Measurements from ENCODE around the gene ATP6V0A1. TPM values are rescaled to one million over a fixed set of nuclear protein-coding genes. Genes with fewer than 3 reads are reported as not detected.

Gene ATP6V0A1
- total RNA-seq, 4 donors from 2014 or later: 102 to 194 (median 142) TPM

DNA sequence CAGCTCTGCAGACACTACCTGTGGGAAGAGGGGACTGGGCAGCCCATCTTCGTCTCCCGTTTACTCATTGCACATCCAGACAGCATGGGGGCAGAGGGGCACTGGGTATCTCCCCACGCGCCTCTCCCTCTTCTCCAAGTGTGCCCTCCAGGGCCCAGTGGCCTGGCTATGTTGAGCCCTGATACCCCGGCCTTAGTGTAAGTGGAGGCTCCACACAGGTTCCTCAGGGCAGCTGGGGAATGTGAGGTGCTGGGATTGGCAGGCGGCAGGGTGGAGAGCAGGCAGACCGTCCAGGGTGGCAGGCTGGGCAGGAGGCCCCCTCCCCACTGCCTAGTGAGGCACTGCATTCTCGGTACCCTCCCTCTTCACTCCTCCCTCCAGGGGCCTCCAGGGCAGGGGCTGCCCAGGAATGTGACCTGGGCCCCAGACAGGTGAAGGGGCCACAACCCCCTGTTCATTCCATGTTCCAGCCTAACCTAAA lies 64.2 kb downstream of the ATP6V0A1 start:
- 90% methylated on average over 8 of the region's 8 CpGs for WGBS

DNA sequence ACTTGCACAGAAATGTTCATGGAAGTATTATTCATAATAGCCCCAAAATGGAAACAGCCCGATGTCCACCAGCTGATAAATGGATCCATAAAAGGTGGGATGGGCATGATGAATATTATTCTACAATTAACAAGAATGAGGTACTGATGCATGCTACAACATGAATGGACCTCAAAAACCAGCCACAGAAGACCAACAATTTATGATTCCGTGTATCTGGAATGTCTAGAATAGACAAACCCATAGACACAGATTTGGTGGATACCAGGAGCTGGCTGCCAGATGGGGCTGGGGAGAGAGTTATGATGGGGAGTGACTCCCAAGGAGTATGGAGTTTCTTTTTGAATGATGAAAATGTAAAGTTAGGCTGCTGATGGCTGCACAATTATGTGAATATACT lies 66.5 kb downstream of the ATP6V0A1 start:
- 56% methylated on average over 2 of the region's 2 CpGs for WGBS
- no peak overlapping the region for H3K27ac ChIP-seq
- no peak for DNase-seq (ENCODE audit: low spot score in 2 of 2)
- H3K9me3 ChIP-seq: no peaks in the 10 kb centered on the region
- peaks cover 22% of the 10 kb centered on the region for H3K36me3 ChIP-seq
- H3K27me3 ChIP-seq: no peaks in the 10 kb centered on the region
- no peak overlapping the region for H3K4me3 ChIP-seq
- TF ChIP-seq POLR2AphosphoS5 (IDR thresholded peaks at IDR 0.05) (no peak), POLR2A (IDR thresholded peaks at IDR 0.05) (no peak), EP300 (IDR thresholded peaks at IDR 0.05) (no peak)
- TF ChIP-seq, protein P1, sequence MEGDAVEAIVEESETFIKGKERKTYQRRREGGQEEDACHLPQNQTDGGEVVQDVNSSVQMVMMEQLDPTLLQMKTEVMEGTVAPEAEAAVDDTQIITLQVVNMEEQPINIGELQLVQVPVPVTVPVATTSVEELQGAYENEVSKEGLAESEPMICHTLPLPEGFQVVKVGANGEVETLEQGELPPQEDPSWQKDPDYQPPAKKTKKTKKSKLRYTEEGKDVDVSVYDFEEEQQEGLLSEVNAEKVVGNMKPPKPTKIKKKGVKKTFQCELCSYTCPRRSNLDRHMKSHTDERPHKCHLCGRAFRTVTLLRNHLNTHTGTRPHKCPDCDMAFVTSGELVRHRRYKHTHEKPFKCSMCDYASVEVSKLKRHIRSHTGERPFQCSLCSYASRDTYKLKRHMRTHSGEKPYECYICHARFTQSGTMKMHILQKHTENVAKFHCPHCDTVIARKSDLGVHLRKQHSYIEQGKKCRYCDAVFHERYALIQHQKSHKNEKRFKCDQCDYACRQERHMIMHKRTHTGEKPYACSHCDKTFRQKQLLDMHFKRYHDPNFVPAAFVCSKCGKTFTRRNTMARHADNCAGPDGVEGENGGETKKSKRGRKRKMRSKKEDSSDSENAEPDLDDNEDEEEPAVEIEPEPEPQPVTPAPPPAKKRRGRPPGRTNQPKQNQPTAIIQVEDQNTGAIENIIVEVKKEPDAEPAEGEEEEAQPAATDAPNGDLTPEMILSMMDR (IDR thresholded peaks at IDR 0.05): no peak
- H3K4me1 ChIP-seq: peaks cover 51% of the 10 kb centered on the region

More for the DNA sequence above, 64.2 kb downstream of the ATP6V0A1 start:
- Histone ChIP-seq H3K9me3 (no peaks in the 10 kb centered on the region), H3K27ac (peak overlapping the region; percentile 87), H3K4me3 (no peak overlapping the region), H3K27me3 (no peaks in the 10 kb centered on the region), H3K36me3 (peaks cover 22% of the 10 kb centered on the region), H3K4me1 (peaks cover 66% of the 10 kb centered on the region)
- no peak for TF ChIP-seq EP300 (IDR thresholded peaks at IDR 0.05)
- TF ChIP-seq POLR2AphosphoS5 (IDR thresholded peaks at IDR 0.05): no peak
- TF ChIP-seq POLR2A (IDR thresholded peaks at IDR 0.05): no peak
- TF ChIP-seq, protein P1 (IDR thresholded peaks at IDR 0.05): no peak
- DNase-seq (ENCODE audit: low spot score in 2 of 2): no peak

GRCh38 chr17:42526031-42526444 lies 67.4 kb downstream of the ATP6V0A1 start:
- Histone ChIP-seq H3K27ac (no peak overlapping the region), H3K4me1 (peaks cover 51% of the 10 kb centered on the region), H3K27me3 (no peaks in the 10 kb centered on the region), H3K36me3 (peaks cover 21% of the 10 kb centered on the region), H3K4me3 (no peak overlapping the region), H3K9me3 (no peaks in the 10 kb centered on the region)
- no peak for TF ChIP-seq POLR2A (IDR thresholded peaks at IDR 0.05)
- TF ChIP-seq, protein P1 (IDR thresholded peaks at IDR 0.05): no peak
- no peak for TF ChIP-seq POLR2AphosphoS5 (IDR thresholded peaks at IDR 0.05)
- no peak for TF ChIP-seq EP300 (IDR thresholded peaks at IDR 0.05)
- WGBS: 37% methylated on average over 6 of the region's 6 CpGs
- no peak for DNase-seq (ENCODE audit: low spot score in 2 of 2)

DNA sequence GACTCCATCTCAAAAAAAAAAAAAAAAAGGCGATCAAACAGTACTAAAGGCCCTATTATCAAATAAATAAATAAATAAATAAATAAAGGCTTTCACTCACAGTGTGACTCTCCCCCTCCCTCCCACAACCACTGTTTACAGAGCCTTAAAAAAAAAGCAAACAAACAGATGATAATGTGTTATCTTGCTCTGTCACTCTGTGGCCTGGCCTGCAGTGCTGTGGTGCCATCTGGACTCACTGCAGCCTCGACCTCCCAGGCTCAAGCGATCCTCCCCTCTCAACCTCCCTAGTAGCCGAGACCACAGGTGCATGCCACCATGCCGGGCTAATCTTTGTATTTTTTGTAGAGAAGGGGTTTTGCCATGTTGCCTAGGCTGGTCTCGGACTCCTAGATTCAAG lies 69.3 kb downstream of the ATP6V0A1 start:
- H3K4me3 ChIP-seq: no peak overlapping the region
- TF ChIP-seq, protein P1 (IDR thresholded peaks at IDR 0.05): no peak
- no peak for TF ChIP-seq POLR2A (IDR thresholded peaks at IDR 0.05)
- no peak for TF ChIP-seq EP300 (IDR thresholded peaks at IDR 0.05)
- no peak for TF ChIP-seq POLR2AphosphoS5 (IDR thresholded peaks at IDR 0.05)
- 87% methylated on average over 6 of the region's 6 CpGs for whole genome bisulfite sequencing
- H3K36me3 ChIP-seq: peaks cover 4% of the 10 kb centered on the region
- H3K27ac ChIP-seq: no peak overlapping the region
- no peaks in the 10 kb centered on the region for H3K27me3 ChIP-seq
- peaks cover 45% of the 10 kb centered on the region for H3K4me1 ChIP-seq
- no peak for DNase-seq (ENCODE audit: low spot score in 2 of 2)
- no peaks in the 10 kb centered on the region for H3K9me3 ChIP-seq

- Histone ChIP-seq H3K4me3 (no peak overlapping the region), H3K27me3 (no peaks in the 10 kb centered on the region), H3K27ac (no peak overlapping the region), H3K36me3 (no peaks in the 10 kb centered on the region), H3K9me3 (no peaks in the 10 kb centered on the region), H3K4me1 (peaks cover 45% of the 10 kb centered on the region)
- WGBS: 35% methylated on average over 3 of the region's 3 CpGs
- no peak for DNase-seq (ENCODE audit: low spot score in 2 of 2)
- TF ChIP-seq, protein P1 (IDR thresholded peaks at IDR 0.05): no peak
- TF ChIP-seq POLR2AphosphoS5 (IDR thresholded peaks at IDR 0.05): no peak
- TF ChIP-seq EP300 (IDR thresholded peaks at IDR 0.05): no peak
- TF ChIP-seq POLR2A (IDR thresholded peaks at IDR 0.05): no peak
Measured at GRCh38 chr17:42529061-42529460, 70.4 kb downstream of the ATP6V0A1 start.

Measured in suprapubic skin (tissue), 4 donors.